VCaP (cell line): ENCODE results near the gene FDXR.

Experiments used
- H3K27ac ChIP-seq: fragments of 450-650 bp; 2 replicates; pipeline ENCODE4 v1.5.1; 2017
- CTCF ChIP-seq: fragments of 450-650 bp; conservative IDR thresholded peaks from 2 replicates; pipeline ENCODE4 v1.5.1; 2017; ENCODE audit warnings: mild to moderate bottlenecking, moderate library complexity

The FDXR gene

DNA sequence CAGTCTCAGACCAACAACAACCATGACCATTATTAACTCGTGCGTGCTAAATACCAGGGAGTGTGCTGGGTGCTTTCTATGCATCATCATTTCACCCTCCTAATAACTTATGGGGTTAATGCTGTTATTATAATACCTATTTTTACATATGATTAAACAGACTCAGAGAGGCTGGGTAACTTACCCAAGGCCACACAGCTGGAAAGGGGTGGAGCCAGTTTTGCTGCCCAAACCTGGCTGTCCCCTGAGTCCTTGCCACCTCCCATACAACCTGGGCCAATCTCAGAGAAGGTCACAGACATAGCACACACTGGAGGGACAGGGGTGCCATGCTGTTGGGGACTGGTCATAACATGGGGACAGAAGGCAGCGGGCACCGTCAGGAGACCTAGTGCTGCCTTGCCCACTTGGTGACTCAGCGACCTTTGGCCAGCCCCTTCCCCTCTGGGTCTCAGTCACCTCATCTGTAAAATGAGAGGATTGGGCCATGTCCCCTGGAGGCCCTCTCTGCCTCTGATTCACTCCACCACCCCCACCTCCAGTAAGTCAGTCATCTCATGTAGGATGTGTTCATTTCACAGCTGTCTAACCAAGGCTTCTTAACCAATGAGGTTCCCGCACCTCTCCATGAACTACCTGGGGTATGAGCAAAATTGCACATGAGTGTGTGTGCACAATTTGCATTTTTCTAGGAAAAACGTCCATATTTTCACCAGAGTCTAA is 32.1 kb upstream of the FDXR start:
- TF ChIP-seq CTCF: no peak
- H3K27ac ChIP-seq: no peak overlapping the region

GRCh38 chr17:74903671-74904070 is 30.9 kb upstream of the FDXR start:
- no peak overlapping the region for H3K27ac ChIP-seq
- no peak for TF ChIP-seq CTCF

GRCh38 chr17:74903034-74903433 is 30.2 kb upstream of the FDXR start:
- no peak for TF ChIP-seq CTCF
- H3K27ac ChIP-seq: no peak overlapping the region

DNA sequence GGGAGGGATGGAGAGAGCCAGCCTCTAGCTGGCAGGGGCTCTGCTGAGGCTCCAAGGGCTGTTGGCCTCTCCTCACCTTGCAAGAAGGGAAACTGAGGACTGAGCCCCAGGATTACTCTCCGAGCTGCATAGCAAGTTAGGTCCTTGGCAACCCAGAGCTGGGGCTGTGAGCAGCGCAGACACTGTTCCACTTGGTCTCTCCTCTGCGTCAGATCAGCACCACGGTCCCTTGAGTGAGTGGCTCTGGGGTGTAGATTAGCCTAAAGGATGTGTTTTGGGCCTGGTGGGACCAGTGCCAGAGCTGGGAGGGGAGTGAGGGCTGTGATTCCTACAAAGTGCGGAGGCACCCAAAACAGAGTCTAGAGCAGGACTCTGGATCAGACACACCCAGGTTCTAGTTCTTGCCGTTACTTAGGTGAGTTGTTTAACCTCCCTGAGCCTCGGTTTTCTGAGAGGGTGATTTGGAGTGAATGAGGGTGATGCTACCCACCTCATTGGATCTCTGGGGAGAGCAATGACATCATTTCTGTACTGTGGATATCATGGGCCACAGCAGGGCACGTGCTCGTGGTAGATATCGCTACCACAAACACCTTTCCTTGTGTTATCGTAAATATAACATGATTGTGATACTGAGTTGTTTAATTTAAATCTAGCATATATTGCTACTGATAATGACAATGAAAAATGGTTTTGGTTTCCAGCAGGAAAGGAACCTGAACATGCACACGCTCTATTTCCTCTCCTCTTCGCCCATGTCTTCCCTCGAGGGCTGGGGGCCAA is 28.8 kb upstream of the FDXR start:
- TF ChIP-seq CTCF: no peak
- H3K27ac ChIP-seq: no peak overlapping the region

DNA sequence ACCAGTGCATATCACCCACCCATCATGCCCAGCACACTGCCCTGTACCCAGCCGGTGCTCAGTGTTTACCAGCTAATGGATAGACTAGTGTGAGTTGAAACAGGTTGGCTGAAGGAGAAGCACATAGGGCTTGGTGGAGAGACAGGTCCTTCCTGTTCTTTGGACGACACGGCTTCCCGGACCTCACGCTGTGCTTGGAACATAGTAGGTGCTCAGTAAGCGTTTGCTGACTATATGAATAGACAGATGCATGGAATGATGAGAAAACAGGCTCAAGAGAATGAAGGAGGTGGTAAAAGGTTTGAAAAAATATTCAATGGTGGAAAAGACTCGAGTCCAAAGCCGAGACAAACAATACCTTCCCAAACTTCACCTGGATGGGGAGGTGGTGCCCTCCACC is 27.4 kb upstream of the FDXR start:
- no peak for TF ChIP-seq CTCF
- H3K27ac ChIP-seq: no peak overlapping the region

- H3K27ac ChIP-seq: no peak overlapping the region
- no peak for TF ChIP-seq CTCF
These were observed 25.7 kb upstream of the FDXR start for GRCh38 chr17:74898376-74898946.

- no peak overlapping the region for H3K27ac ChIP-seq
- no peak for TF ChIP-seq CTCF
These were observed 21.3 kb upstream of the FDXR start for GRCh38 chr17:74893936-74894671.
